Fibroblast of pulmonary artery (primary cell): ENCODE results near the gene AQP9.

ENCODE experiments used
- DNase-seq: peaks from one replicate; pipeline ENCODE4 v3.0.0-alpha.2; 2010; ENCODE audit warnings: low read depth
- H3K4me3 ChIP-seq: replicated peaks from 2 replicates; pipeline ENCODE4 v1.5.1; 2011; ENCODE audit warnings: low read depth, mild to moderate bottlenecking, control low read depth, low read length, moderate library complexity
- CTCF ChIP-seq: IDR thresholded peaks from 2 replicates; pipeline ENCODE4 v1.5.1; 2011; ENCODE audit warnings: mild to moderate bottlenecking, control low read depth, low read length, inconsistent platforms; ENCODE audit errors: missing control alignments

AQP9 gene

DNA sequence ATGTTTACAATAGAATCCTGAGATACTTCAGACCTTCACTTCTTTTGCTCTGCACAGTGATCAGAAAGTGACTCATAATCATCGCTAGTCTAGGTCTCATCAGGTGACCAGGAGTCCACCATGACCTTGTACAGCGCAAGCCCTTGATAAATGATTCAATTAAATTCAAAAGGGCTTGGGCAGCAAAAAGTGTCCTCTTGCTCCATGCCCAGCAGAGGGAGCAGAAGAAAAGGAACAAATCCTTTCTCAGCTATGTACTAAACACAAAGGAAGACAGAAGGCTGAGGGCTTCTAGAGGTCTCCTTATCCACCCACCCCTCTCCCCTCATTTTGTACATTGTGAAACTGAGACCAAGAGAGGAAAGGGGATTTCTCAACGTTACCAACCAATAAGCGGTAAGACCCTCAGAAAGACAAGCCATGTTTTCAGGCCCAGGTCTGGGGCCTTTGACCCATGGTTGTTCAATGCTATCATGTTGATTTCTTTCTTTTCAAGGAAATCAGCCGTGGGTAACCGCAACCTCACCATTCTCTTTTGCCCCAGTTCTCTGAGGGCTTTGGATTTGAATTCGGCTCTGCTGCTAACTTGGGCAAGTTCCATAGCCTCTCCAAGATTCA lies 74.8 kb downstream of the AQP9 start:
- peak; percentile 76 for TF ChIP-seq CTCF
- peak; percentile 70 for DNase-seq

DNA sequence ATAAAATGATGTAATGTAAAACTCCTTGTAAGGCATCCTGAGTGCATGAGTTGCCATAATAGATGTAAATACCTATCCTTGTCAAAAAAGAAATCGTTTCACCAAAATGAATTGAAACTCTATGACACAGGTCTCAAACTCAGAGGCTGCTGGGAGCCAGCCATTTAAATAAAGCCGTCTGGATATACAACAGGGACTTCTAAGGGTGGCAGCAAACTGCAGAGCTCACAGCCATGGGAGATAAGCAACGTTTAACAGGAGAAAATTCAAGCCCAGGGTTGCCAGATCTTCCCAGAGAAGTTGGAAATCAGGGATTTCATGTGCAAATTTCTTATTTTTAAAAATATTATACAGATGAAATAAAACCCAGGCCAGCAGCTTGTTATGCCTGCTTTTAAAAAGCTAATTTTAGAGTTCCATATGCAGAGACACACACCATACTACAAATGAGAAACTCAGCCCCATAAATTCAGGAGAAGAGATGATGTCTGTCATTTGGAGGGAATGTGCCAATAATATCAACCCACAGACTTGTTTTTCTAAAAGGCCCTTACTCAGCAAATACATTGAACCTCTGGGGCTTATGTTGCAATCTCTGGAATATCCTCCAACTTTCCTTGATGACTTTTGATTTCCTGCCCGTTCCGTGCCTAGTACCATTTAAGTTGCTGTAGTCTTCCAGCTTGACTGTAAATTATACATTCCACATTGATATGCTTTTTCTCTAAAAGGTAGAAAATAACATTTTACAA lies 75.6 kb downstream of the AQP9 start:
- no peak for TF ChIP-seq CTCF
- DNase-seq, result peak; percentile 81

More for the DNA sequence above, 74.8 kb downstream of the AQP9 start:
- H3K4me3 ChIP-seq, result no peak overlapping the region

GRCh38 chr15:58214591-58215340 lies 76.6 kb downstream of the AQP9 start:
- H3K4me3 ChIP-seq, result no peak overlapping the region
- DNase-seq, result no peak
- TF ChIP-seq CTCF, result no peak

More for the DNA sequence above, 75.6 kb downstream of the AQP9 start:
- no peak overlapping the region for H3K4me3 ChIP-seq

- no peak overlapping the region for H3K4me3 ChIP-seq
- no peak for DNase-seq
- no peak for TF ChIP-seq CTCF
Measured at GRCh38 chr15:58217460-58217859, 79.3 kb downstream of the AQP9 start.

DNA sequence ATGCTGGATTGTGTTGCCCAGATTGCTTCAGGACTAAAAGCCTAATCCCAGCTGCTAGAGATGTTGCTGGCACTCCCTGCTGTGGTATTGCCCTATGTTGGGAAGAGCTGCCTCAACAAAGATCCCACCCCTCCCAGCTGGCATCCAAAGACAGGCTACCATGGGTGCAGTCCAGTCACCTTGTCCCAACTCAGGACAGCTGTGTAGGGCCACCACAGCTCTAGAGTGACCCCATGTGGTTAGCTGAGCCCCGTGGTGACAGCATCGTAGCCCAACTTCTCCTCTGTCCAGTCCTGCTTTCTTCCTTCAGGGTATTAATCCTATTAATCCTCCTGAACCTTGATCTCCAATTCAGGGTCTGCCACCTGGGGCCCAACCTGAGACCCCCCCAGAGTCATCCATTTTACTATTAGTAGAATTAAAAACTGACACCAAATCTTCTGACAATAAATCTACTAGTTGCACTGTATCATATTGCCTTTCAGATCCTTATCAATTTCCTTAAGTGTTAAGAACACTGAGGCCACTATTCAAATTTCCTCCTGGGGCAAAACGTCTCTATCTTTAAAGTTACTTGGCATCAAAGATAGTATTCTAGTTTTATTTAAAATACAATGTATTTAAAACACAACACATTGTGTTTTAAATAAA lies 83.5 kb downstream of the AQP9 start:
- peak; percentile 71 for TF ChIP-seq CTCF
- peak; percentile 61 for DNase-seq
- no peak overlapping the region for H3K4me3 ChIP-seq

- no peak for TF ChIP-seq CTCF
- no peak overlapping the region for H3K4me3 ChIP-seq
- DNase-seq, result no peak
Measured at GRCh38 chr15:58222679-58223078, 84.5 kb downstream of the AQP9 start.
